Mesenchymal stem cell (in vitro differentiated cells and primary cell): ENCODE results near the gene IL4.

Experiments used
- DNase-seq: peaks from one replicate; pipeline ENCODE4 v3.0.0-alpha.2; 2013
- H2AFZ ChIP-seq: one replicate; pipeline ENCODE4 v1.6.1; 2013; ENCODE audit warnings: low read depth, mild to moderate bottlenecking, control low read depth, inconsistent platforms, low read length, moderate library complexity
- H2AK5ac ChIP-seq: 2 replicates; pipeline ENCODE4 v1.6.1; 2013; ENCODE audit warnings: low read length, moderate library complexity, mild to moderate bottlenecking, inconsistent platforms; ENCODE audit not compliant: severe bottlenecking
- H2BK120ac ChIP-seq: one replicate; pipeline ENCODE4 v1.6.1; 2013; ENCODE audit warnings: low read depth, mild to moderate bottlenecking, inconsistent platforms, low read length, moderate library complexity
- H2BK12ac ChIP-seq, 2 experiments: one replicate each; pipeline ENCODE4 v1.6.1; 2013; ENCODE audit warnings: inconsistent platforms in 2 of 2, low read length in 2 of 2, mild to moderate bottlenecking in 2 of 2, moderate library complexity in 2 of 2, control low read depth in 1 of 2
- H2BK15ac ChIP-seq: one replicate; pipeline ENCODE4 v1.6.1; 2013; ENCODE audit warnings: mild to moderate bottlenecking, low read depth, inconsistent platforms; ENCODE audit not compliant: poor library complexity, severe bottlenecking
- H2BK5ac ChIP-seq: 2 replicates; pipeline ENCODE4 v1.6.1; 2013; ENCODE audit warnings: low read depth, mild to moderate bottlenecking, low read length, control low read depth, inconsistent platforms; ENCODE audit not compliant: poor library complexity, severe bottlenecking
- H3K14ac ChIP-seq, 2 experiments: one replicate each; pipeline ENCODE4 v1.6.1; 2013; ENCODE audit warnings: inconsistent platforms in 2 of 2, low read length in 2 of 2, control low read depth in 1 of 2, mild to moderate bottlenecking in 1 of 2, moderate library complexity in 1 of 2
- H3K18ac ChIP-seq, 2 experiments: one replicate each; pipeline ENCODE4 v1.6.1; 2013; ENCODE audit warnings: inconsistent platforms in 2 of 2, low read length in 2 of 2, control low read depth in 1 of 2, low read depth in 1 of 2, mild to moderate bottlenecking in 1 of 2
- H3K23ac ChIP-seq, 2 experiments: one replicate each; pipeline ENCODE4 v1.6.1; 2013; ENCODE audit warnings: inconsistent platforms in 2 of 2, low read length in 2 of 2, mild to moderate bottlenecking in 2 of 2, moderate library complexity in 2 of 2, control low read depth in 1 of 2
- H3K27ac ChIP-seq: 2 replicates; pipeline ENCODE4 v1.5.1; 2013; ENCODE audit warnings: mild to moderate bottlenecking, moderate library complexity, low read length, control low read depth, inconsistent platforms; ENCODE audit not compliant: poor library complexity, severe bottlenecking
- H3K27me3 ChIP-seq, 2 experiments: 2 replicates each; pipeline versions ENCODE4 v1.6.1 to v1.7.0; 2013; ENCODE audit warnings: low read length in 2 of 2, mild to moderate bottlenecking in 2 of 2, moderate library complexity in 2 of 2, control low read depth in 1 of 2, inconsistent platforms in 1 of 2; ENCODE audit not compliant: control insufficient read depth in 1 of 2, insufficient read depth in 1 of 2
- H3K36me3 ChIP-seq, 2 experiments: 2 replicates each; pipeline versions ENCODE4 v1.6.1 to v1.7.0; 2013; ENCODE audit warnings: low read length in 2 of 2, control low read depth in 1 of 2, inconsistent platforms in 1 of 2, low read depth in 1 of 2, mild to moderate bottlenecking in 1 of 2; ENCODE audit not compliant: insufficient read depth in 2 of 2, control insufficient read depth in 1 of 2
- H3K4ac ChIP-seq, 2 experiments: one replicate each; pipeline ENCODE4 v1.6.1; 2013; ENCODE audit warnings: inconsistent platforms in 2 of 2, low read length in 2 of 2, mild to moderate bottlenecking in 2 of 2, moderate library complexity in 2 of 2, control low read depth in 1 of 2, low read depth in 1 of 2
- H3K4me1 ChIP-seq: 2 replicates; pipeline ENCODE4 v1.6.1; 2013; ENCODE audit warnings: low read depth, low read length, control low read depth; ENCODE audit not compliant: control insufficient read depth, insufficient read depth
- H3K4me2 ChIP-seq: 2 replicates; pipeline ENCODE4 v1.6.1; 2013; ENCODE audit warnings: low read length, mild to moderate bottlenecking, inconsistent platforms; ENCODE audit not compliant: poor library complexity, severe bottlenecking
- H3K4me3 ChIP-seq, 2 experiments: 2 replicates each; pipeline versions ENCODE4 v1.5.1 to v1.7.0; 2013; ENCODE audit warnings: low read length in 2 of 2, mild to moderate bottlenecking in 2 of 2, control low read depth in 1 of 2, low read depth in 1 of 2; ENCODE audit not compliant: insufficient read depth in 1 of 2
- H3K79me1 ChIP-seq: replicated peaks from 2 replicates; pipeline ENCODE4 v1.6.1; 2013; ENCODE audit warnings: mild to moderate bottlenecking, control low read depth, low read length, inconsistent platforms; ENCODE audit not compliant: poor library complexity, severe bottlenecking
- H3K9ac ChIP-seq: 2 replicates; pipeline ENCODE4 v1.7.0; 2013; ENCODE audit warnings: mild to moderate bottlenecking, low read length, moderate library complexity
- H3K9me3 ChIP-seq: 2 replicates; pipeline ENCODE4 v1.7.0; 2013; ENCODE audit warnings: mild to moderate bottlenecking, low read length; ENCODE audit not compliant: control insufficient read depth
- H4K8ac ChIP-seq: one replicate; pipeline ENCODE4 v1.6.1; 2013; ENCODE audit warnings: inconsistent platforms, mild to moderate bottlenecking, low read length, moderate library complexity
- H4K91ac ChIP-seq: one replicate; pipeline ENCODE4 v1.6.1; 2013; ENCODE audit warnings: mild to moderate bottlenecking, low read length, inconsistent platforms
- WGBS: methylation state at CpG from one replicate; pipeline ENCODE4 v1.1.7; 2013; ENCODE audit warnings: mixed read lengths; 5-methylcytosine and 5-hydroxymethylcytosine counted together

The IL4 gene

GRCh38 chr5:132695956-132696355 is 22.2 kb downstream of the IL4 start:
- no peaks in the 10 kb centered on the region for H3K79me1 ChIP-seq
- H3K9me3 ChIP-seq, result no peaks in the 10 kb centered on the region
- no peak overlapping the region for H4K8ac ChIP-seq
- no peak overlapping the region for H3K18ac ChIP-seq
- H3K23ac ChIP-seq, result no peak overlapping the region
- H2BK120ac ChIP-seq, result no peak overlapping the region
- no peak overlapping the region for H2BK12ac ChIP-seq
- no peak overlapping the region for H2BK15ac ChIP-seq
- H3K14ac ChIP-seq, result no peak overlapping the region
- no peak overlapping the region for H4K91ac ChIP-seq
- no peaks in the 10 kb centered on the region for H3K4me1 ChIP-seq
- no peak overlapping the region for H3K9ac ChIP-seq
- no peak overlapping the region for H3K4me3 ChIP-seq
- DNase-seq, result no peak
- H3K4me2 ChIP-seq, result no peak overlapping the region
- H3K4ac ChIP-seq, result no peak overlapping the region
- no peak overlapping the region for H2BK5ac ChIP-seq
- H3K27me3 ChIP-seq, result no peaks in the 10 kb centered on the region
- peaks cover 4 to 44% of the 10 kb centered on the region in 2 experiments for H3K36me3 ChIP-seq
- WGBS, result no CpG with 5 or more reads among the region's 4 CpGs
- H2AFZ ChIP-seq, result no peak overlapping the region
- no peak overlapping the region for H3K27ac ChIP-seq
- H2AK5ac ChIP-seq, result no peak overlapping the region

DNA sequence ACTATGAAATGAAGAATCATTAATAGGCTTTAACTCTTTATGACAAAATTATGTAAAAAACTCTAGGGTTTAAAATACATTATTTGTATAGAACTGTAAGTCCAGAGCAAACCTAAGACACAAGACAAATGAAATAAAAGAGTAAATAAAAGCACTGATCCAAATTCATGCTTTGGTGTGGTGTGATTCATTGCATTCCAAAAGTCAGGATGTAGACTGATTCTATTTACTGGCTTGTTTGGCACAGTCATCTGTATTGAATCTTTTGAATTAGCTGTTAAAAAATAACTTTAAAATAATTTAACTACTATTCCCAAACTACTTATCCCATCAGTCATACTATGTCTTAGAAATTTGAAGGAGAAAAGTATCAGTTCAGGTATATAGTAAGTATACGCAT is 31.1 kb downstream of the IL4 start:
- H2BK5ac ChIP-seq, result no peak overlapping the region
- H4K91ac ChIP-seq, result no peak overlapping the region
- no peak overlapping the region for H2BK15ac ChIP-seq
- no peak overlapping the region for H3K14ac ChIP-seq
- H2AK5ac ChIP-seq, result no peak overlapping the region
- no peak overlapping the region for H2BK12ac ChIP-seq
- H3K18ac ChIP-seq, result no peak overlapping the region
- no peak overlapping the region for H3K4me3 ChIP-seq
- H3K79me1 ChIP-seq, result no peaks in the 10 kb centered on the region
- no peak overlapping the region for H2BK120ac ChIP-seq
- WGBS, result no CpG with 5 or more reads among the region's 1 CpG
- no peak overlapping the region for H2AFZ ChIP-seq
- H3K4me2 ChIP-seq, result no peak overlapping the region
- H3K27ac ChIP-seq, result no peak overlapping the region
- H3K9me3 ChIP-seq, result no peaks in the 10 kb centered on the region
- H3K36me3 ChIP-seq, result peaks cover 3 to 43% of the 10 kb centered on the region in 2 experiments
- H3K4ac ChIP-seq, result no peak overlapping the region
- no peak for DNase-seq
- H3K4me1 ChIP-seq, result no peaks in the 10 kb centered on the region
- H4K8ac ChIP-seq, result no peak overlapping the region
- H3K23ac ChIP-seq, result no peak overlapping the region
- H3K27me3 ChIP-seq, result no peaks in the 10 kb centered on the region
- no peak overlapping the region for H3K9ac ChIP-seq

- no peak overlapping the region for H4K91ac ChIP-seq
- H3K4me1 ChIP-seq, result no peaks in the 10 kb centered on the region
- H3K9ac ChIP-seq, result no peak overlapping the region
- H3K4me2 ChIP-seq, result no peak overlapping the region
- no peak overlapping the region for H2BK120ac ChIP-seq
- H3K79me1 ChIP-seq, result no peaks in the 10 kb centered on the region
- no peak overlapping the region for H3K27ac ChIP-seq
- H2BK5ac ChIP-seq, result no peak overlapping the region
- no peak overlapping the region for H3K4me3 ChIP-seq
- no peak overlapping the region for H3K23ac ChIP-seq
- H3K27me3 ChIP-seq, result no peaks in the 10 kb centered on the region
- no peak overlapping the region for H2BK15ac ChIP-seq
- H2AFZ ChIP-seq, result no peak overlapping the region
- H3K36me3 ChIP-seq, result peaks cover 4 to 16% of the 10 kb centered on the region in 2 experiments
- no peak overlapping the region for H3K4ac ChIP-seq
- no peak overlapping the region for H2BK12ac ChIP-seq
- H3K18ac ChIP-seq, result no peak overlapping the region
- H4K8ac ChIP-seq, result no peak overlapping the region
- no peak overlapping the region for H3K14ac ChIP-seq
- H3K9me3 ChIP-seq, result no peaks in the 10 kb centered on the region
- no peak overlapping the region for H2AK5ac ChIP-seq
- no peak for DNase-seq
Measured at GRCh38 chr5:132708645-132709044, 34.9 kb downstream of the IL4 start.

- Histone ChIP-seq H2BK120ac (no peak overlapping the region), H3K4me1 (no peaks in the 10 kb centered on the region), H3K79me1 (no peaks in the 10 kb centered on the region), H4K91ac (no peak overlapping the region), H2BK12ac (no peak overlapping the region), H3K18ac (no peak overlapping the region), H3K4ac (no peak overlapping the region), H3K4me3 (no peak overlapping the region), H3K14ac (no peak overlapping the region), H3K27me3 (no peaks in the 10 kb centered on the region), H3K23ac (no peak overlapping the region), H2AK5ac (no peak overlapping the region), H3K27ac (no peak overlapping the region), H3K36me3 (peaks cover 8 to 27% of the 10 kb centered on the region in 2 experiments), H3K4me2 (no peak overlapping the region), H3K9me3 (no peaks in the 10 kb centered on the region), H2AFZ (no peak overlapping the region), H4K8ac (no peak overlapping the region), H2BK5ac (no peak overlapping the region), H2BK15ac (no peak overlapping the region), H3K9ac (no peak overlapping the region)
- peak; percentile 24 for DNase-seq
- 87% methylated on average over 9 of the region's 11 CpGs for WGBS
Measured at GRCh38 chr5:132714456-132715307, 40.9 kb downstream of the IL4 start.
